Liver (tissue), 9 donors: ENCODE data around the gene PRKACG. TPM values are rescaled to one million over a fixed set of nuclear protein-coding genes. Genes with fewer than 3 reads are reported as not detected.
A peak's percentile ranks its signal among the peaks of the same experiment; 100 is the strongest.

Source experiments
- DNase-seq: peaks from one replicate; pipeline ENCODE4 v3.0.0-alpha.2; 2017; ENCODE audit warnings: low spot score
- H3K27ac ChIP-seq, 2 donors: one replicate each; pipeline ENCODE4 v1.7.0; 2013; ENCODE audit warnings: inconsistent platforms in 2 of 2, low read length in 2 of 2, control low read depth in 1 of 2, low read depth in 1 of 2, mild to moderate bottlenecking in 1 of 2
- H3K27me3 ChIP-seq, 4 donors: one replicate each; pipeline versions ENCODE4 v1.6.1 to v1.7.0; 2013; ENCODE audit warnings: low read length in 3 of 4, inconsistent platforms in 1 of 4, mild to moderate bottlenecking in 1 of 4, moderate library complexity in 1 of 4; ENCODE audit not compliant: control insufficient read depth in 4 of 4, insufficient read depth in 4 of 4
- H3K36me3 ChIP-seq, 4 donors: one replicate each; pipeline versions ENCODE4 v1.6.1 to v1.7.0; 2013; ENCODE audit warnings: low read length in 3 of 4, mild to moderate bottlenecking in 3 of 4, low read depth in 1 of 4, moderate library complexity in 1 of 4; ENCODE audit not compliant: control insufficient read depth in 4 of 4, insufficient read depth in 3 of 4
- H3K4me1 ChIP-seq, 4 donors: one replicate each; pipeline versions ENCODE4 v1.6.1 to v1.7.0; 2013; ENCODE audit warnings: low read length in 3 of 4, mild to moderate bottlenecking in 3 of 4, moderate library complexity in 1 of 4; ENCODE audit not compliant: control insufficient read depth in 4 of 4, insufficient read depth in 4 of 4
- H3K4me3 ChIP-seq, 3 donors: one replicate each; pipeline versions ENCODE4 v1.6.1 to v1.7.0; 2013; ENCODE audit warnings: low read length in 3 of 3, control low read depth in 1 of 3, low read depth in 1 of 3, mild to moderate bottlenecking in 1 of 3
- H3K9ac ChIP-seq, 2 donors: one replicate each; pipeline ENCODE4 v1.7.0; 2013; ENCODE audit warnings: low read length in 2 of 2, mild to moderate bottlenecking in 2 of 2, moderate library complexity in 2 of 2, control low read depth in 1 of 2, low read depth in 1 of 2
- H3K9me3 ChIP-seq, 4 donors: one replicate each; pipeline versions ENCODE4 v1.6.1 to v1.7.0; 2013; ENCODE audit warnings: low read length in 3 of 4; ENCODE audit not compliant: control insufficient read depth in 4 of 4
- EGR1 ChIP-seq, 2 donors: IDR thresholded peaks; 2 replicates each; pipeline ENCODE4 v1.6.1; 2016 to 2018; ENCODE audit warnings: antibody characterized with exemption in 2 of 2, low read depth in 2 of 2
- GABPA ChIP-seq, 2 donors: IDR thresholded peaks in 1 of 2; conservative IDR thresholded peaks in 1 of 2; 2 replicates each; pipeline ENCODE4 v1.6.1; 2016; ENCODE audit warnings: antibody characterized with exemption in 2 of 2, mild to moderate bottlenecking in 1 of 2, moderate library complexity in 1 of 2
- HNF4A ChIP-seq, 2 donors: conservative IDR thresholded peaks; 2 replicates each; pipeline ENCODE4 v1.6.1; 2016; ENCODE audit warnings: antibody characterized with exemption in 2 of 2, mild to moderate bottlenecking in 2 of 2
- HNF4G ChIP-seq: IDR thresholded peaks from 2 replicates; pipeline ENCODE4 v1.6.1; 2016; ENCODE audit warnings: antibody characterized with exemption
- RAD21 ChIP-seq, 2 donors: IDR thresholded peaks; 2 replicates each; pipeline ENCODE4 v1.6.1; 2016; ENCODE audit warnings: antibody characterized with exemption in 2 of 2, mild to moderate bottlenecking in 2 of 2
- RXRA ChIP-seq, 2 donors: IDR thresholded peaks; 2 replicates each; pipeline ENCODE4 v1.6.1; 2017 to 2018; ENCODE audit warnings: antibody characterized with exemption in 2 of 2, mild to moderate bottlenecking in 1 of 2
- YY1 ChIP-seq: IDR thresholded peaks from 2 replicates; pipeline ENCODE4 v1.6.1; 2016; ENCODE audit warnings: antibody characterized with exemption, mild to moderate bottlenecking
- WGBS: extraction: QIAGEN DNeasy Blood & Tissue Kit; methylation state at CpG from one replicate; pipeline ENCODE4 v1.1.7; 2013; 5-methylcytosine and 5-hydroxymethylcytosine counted together
- polyA plus RNA-seq, 2 donors: library from polyadenylated mRNA; stranded (reverse) in 1 of 2; unstranded in 1 of 2; fragments of 200-250 nt in 1 of 2; fragments of >200 nt in 1 of 2; fragmentation: Nextera tagmentation in 1 of 2; extraction: Ambion mirVana in 1 of 2; gene quantifications; one replicate each; pipeline versions ENCODE4 v1.2.1 to v1.2.3, GENCODE V29; 2013 to 2015
- total RNA-seq, 2 donors: library from RNA; depleted of rRNA; stranded (reverse); fragments of >200 nt; gene quantifications; one replicate each; pipeline ENCODE4 v1.2.3, GENCODE V29; 2014
- TF ChIP-seq, protein P1 (sequence below): IDR thresholded peaks from 2 replicates; pipeline ENCODE4 v1.6.1; 2016; ENCODE audit warnings: antibody characterized with exemption, mild to moderate bottlenecking
- TF ChIP-seq, protein P2 (sequence below): IDR thresholded peaks from 2 replicates; pipeline ENCODE4 v1.6.1; 2016; ENCODE audit warnings: antibody characterized with exemption
- TF ChIP-seq, protein P3 (sequence below): fragments of 150-350 bp; IDR thresholded peaks from 2 replicates; pipeline ENCODE4 v1.5.1; 2017; ENCODE audit warnings: improper control_type of control experiment, low read depth, low read length; ENCODE audit not compliant: missing input control
- donor health status: healthy.
- donor health status: healthy.
- donor health status: healthy.
- donor health status: healthy.
- donor health status: healthy.

PRKACG gene
- total and polyA plus RNA-seq, 4 donors: not detected

DNA sequence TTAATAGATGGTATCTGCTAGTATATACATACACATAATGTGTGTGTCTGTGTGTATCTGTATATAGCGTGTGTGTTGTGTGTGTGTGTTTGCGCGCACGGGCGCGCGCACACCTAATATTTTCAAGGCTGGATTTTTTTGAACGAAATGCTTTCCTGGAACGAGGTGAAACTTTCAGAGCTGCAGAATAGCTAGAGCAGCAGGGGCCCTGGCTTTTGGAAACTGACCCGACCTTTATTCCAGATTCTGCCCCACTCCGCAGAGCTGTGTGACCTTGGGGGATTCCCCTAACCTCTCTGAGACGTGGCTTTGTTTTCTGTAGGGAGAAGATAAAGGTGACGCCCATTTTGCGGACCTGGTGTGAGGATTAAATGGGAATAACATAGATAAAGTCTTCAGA is 22.4 kb upstream of the PRKACG start:
- TF ChIP-seq RXRA (IDR thresholded peaks at IDR 0.05) (peak in 1 of 2 donors; percentile 13), YY1 (peak; percentile 39), RAD21 (IDR thresholded peaks at IDR 0.05) (no peak), HNF4G (no peak)
- peaks cover 2 to 20% (median 7%) of the 10 kb centered on the region in 4 donors for H3K4me1 ChIP-seq
- peak overlapping the region; percentile 82 to 93 for H3K27ac ChIP-seq
- under 1% methylated on average over 14 of the region's 14 CpGs for WGBS
- no peaks in the 10 kb centered on the region for H3K36me3 ChIP-seq
- no peaks in the 10 kb centered on the region for H3K9me3 ChIP-seq
- no peak for DNase-seq
- H3K27me3 ChIP-seq: no peaks in the 10 kb centered on the region
- peak overlapping the region; percentile 78 to 85 for H3K9ac ChIP-seq
- peak overlapping the region; percentile 79 to 95 (median 93) for H3K4me3 ChIP-seq

DNA sequence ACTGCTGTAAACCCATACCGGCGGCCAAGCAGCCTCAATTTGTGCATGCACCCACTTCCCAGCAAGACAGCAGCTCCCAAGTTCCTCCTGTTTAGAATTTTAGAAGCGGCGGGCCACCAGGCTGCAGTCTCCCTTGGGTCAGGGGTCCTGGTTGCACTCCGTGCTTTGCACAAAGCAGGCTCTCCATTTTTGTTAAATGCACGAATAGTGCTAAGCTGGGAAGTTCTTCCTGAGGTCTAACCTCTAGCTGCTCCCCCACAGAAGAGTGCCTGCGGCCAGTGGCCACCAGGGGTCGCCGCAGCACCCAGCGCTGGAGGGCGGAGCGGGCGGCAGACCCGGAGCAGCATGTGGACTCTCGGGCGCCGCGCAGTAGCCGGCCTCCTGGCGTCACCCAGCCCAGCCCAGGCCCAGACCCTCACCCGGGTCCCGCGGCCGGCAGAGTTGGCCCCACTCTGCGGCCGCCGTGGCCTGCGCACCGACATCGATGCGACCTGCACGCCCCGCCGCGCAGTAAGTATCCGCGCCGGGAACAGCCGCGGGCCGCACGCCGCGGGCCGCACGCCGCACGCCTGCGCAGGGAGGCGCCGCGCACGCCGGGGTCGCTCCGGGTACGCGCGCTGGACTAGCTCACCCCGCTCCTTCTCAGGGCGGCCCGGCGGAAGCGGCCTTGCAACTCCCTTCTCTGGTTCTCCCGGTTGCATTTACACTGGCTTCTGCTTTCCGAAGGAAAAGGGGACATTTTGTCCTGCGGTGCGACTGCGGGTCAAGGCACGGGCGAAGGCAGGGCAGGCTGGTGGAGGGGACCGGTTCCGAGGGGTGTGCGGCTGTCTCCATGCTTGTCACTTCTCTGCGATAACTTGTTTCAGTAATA is 21.8 kb upstream of the PRKACG start, which contains the start of gene FXN:
Gene FXN (plus strand): TSS at position 315 of the 871 bp plus-strand sequence. CDS start 31 bp downstream, at position 346.
- Histone ChIP-seq H3K27ac (peak within 1 kb of the TSS; percentile 82 to 93), H3K4me3 (peak within 1 kb of the TSS; percentile 79 to 95 (median 93)), H3K9me3 (no peaks in the 10 kb centered on the region), H3K36me3 (no peaks in the 10 kb centered on the region), H3K9ac (peak within 1 kb of the TSS; percentile 78 to 85), H3K4me1 (peaks cover 0 to 14% (median 4%) of the 10 kb centered on the region in 4 donors), H3K27me3 (no peaks in the 10 kb centered on the region)
- TF ChIP-seq, protein P1, sequence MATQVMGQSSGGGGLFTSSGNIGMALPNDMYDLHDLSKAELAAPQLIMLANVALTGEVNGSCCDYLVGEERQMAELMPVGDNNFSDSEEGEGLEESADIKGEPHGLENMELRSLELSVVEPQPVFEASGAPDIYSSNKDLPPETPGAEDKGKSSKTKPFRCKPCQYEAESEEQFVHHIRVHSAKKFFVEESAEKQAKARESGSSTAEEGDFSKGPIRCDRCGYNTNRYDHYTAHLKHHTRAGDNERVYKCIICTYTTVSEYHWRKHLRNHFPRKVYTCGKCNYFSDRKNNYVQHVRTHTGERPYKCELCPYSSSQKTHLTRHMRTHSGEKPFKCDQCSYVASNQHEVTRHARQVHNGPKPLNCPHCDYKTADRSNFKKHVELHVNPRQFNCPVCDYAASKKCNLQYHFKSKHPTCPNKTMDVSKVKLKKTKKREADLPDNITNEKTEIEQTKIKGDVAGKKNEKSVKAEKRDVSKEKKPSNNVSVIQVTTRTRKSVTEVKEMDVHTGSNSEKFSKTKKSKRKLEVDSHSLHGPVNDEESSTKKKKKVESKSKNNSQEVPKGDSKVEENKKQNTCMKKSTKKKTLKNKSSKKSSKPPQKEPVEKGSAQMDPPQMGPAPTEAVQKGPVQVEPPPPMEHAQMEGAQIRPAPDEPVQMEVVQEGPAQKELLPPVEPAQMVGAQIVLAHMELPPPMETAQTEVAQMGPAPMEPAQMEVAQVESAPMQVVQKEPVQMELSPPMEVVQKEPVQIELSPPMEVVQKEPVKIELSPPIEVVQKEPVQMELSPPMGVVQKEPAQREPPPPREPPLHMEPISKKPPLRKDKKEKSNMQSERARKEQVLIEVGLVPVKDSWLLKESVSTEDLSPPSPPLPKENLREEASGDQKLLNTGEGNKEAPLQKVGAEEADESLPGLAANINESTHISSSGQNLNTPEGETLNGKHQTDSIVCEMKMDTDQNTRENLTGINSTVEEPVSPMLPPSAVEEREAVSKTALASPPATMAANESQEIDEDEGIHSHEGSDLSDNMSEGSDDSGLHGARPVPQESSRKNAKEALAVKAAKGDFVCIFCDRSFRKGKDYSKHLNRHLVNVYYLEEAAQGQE: peak; percentile 26
- TF ChIP-seq, protein P2, sequence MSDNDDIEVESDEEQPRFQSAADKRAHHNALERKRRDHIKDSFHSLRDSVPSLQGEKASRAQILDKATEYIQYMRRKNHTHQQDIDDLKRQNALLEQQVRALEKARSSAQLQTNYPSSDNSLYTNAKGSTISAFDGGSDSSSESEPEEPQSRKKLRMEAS: peak; percentile 39
- TF ChIP-seq RAD21 (IDR thresholded peaks at IDR 0.05): peak; percentile 80 to 82
- TF ChIP-seq RXRA (IDR thresholded peaks at IDR 0.05): no peak
- TF ChIP-seq GABPA (IDR thresholded peaks at IDR 0.05 in 1 of 2, conservative IDR thresholded peaks at IDR 0.05 in 1 of 2): no peak
- TF ChIP-seq HNF4A (conservative IDR thresholded peaks at IDR 0.05): peak in 1 of 2 donors; percentile 14
- peak; percentile 9 for TF ChIP-seq YY1
- TF ChIP-seq, protein P3, sequence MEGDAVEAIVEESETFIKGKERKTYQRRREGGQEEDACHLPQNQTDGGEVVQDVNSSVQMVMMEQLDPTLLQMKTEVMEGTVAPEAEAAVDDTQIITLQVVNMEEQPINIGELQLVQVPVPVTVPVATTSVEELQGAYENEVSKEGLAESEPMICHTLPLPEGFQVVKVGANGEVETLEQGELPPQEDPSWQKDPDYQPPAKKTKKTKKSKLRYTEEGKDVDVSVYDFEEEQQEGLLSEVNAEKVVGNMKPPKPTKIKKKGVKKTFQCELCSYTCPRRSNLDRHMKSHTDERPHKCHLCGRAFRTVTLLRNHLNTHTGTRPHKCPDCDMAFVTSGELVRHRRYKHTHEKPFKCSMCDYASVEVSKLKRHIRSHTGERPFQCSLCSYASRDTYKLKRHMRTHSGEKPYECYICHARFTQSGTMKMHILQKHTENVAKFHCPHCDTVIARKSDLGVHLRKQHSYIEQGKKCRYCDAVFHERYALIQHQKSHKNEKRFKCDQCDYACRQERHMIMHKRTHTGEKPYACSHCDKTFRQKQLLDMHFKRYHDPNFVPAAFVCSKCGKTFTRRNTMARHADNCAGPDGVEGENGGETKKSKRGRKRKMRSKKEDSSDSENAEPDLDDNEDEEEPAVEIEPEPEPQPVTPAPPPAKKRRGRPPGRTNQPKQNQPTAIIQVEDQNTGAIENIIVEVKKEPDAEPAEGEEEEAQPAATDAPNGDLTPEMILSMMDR: peak; percentile 98
- TF ChIP-seq EGR1 (IDR thresholded peaks at IDR 0.05; ENCODE audit: low read depth in 2 of 2): no peak
- WGBS: under 1% methylated on average over 75 of the region's 75 CpGs
- peak; percentile 89 for DNase-seq
